ENCODE measurements around the gene MT1G.
"Not testable (repeated sequence)": the region's sequence is repeated elsewhere in the genome, so short reads cannot be mapped to it uniquely, and the experiment has no call there.

The MT1G gene

GRCh38 chr16:56684256-56684925 is 16.5 kb upstream of the MT1G start:
- no peak for DNase-seq

GRCh38 chr16:56683424-56684172 is 15.7 kb upstream of the MT1G start:
- no peak for DNase-seq

GRCh38 chr16:56682703-56683397 is 15.0 kb upstream of the MT1G start:
- no peak for DNase-seq

GRCh38 chr16:56681939-56682702 is 14.3 kb upstream of the MT1G start, which contains the start of gene MT1X:
MT1X (plus strand) TSS chr16:56682470; CDS start chr16:56682541, 71 bp downstream.
- peak; percentile 35 to 91 for DNase-seq

GRCh38 chr16:56679818-56680217 is 12.0 kb upstream of the MT1G start:
- DNase-seq: no peak

GRCh38 chr16:56679078-56679730 is 11.3 kb upstream of the MT1G start:
- DNase-seq: no peak

GRCh38 chr16:56677474-56677873 is 9.6 kb upstream of the MT1G start:
- DNase-seq: no peak

GRCh38 chr16:56675685-56676210 is 7.9 kb upstream of the MT1G start:
- DNase-seq: no peak

- DNase-seq: peak in 1 of 2 experiments; percentile 32
These were observed 6.7 kb upstream of the MT1G start for GRCh38 chr16:56674570-56674969.

GRCh38 chr16:56673921-56674320 is 6.1 kb upstream of the MT1G start:
- peak in 1 of 2 experiments; percentile 14 for DNase-seq

- no peak for DNase-seq
These were observed 5.1 kb upstream of the MT1G start for GRCh38 chr16:56672761-56673536.

GRCh38 chr16:56672171-56672570 is 4.3 kb upstream of the MT1G start:
- DNase-seq: not testable (repeated sequence)

- DNase-seq: peak; percentile 3 to 15
These were observed 3.8 kb upstream of the MT1G start for GRCh38 chr16:56671691-56672090.

GRCh38 chr16:56670620-56670934 is 2.7 kb upstream of the MT1G start:
- no peak for DNase-seq

- no peak for DNase-seq
These were observed 2.2 kb upstream of the MT1G start for GRCh38 chr16:56669840-56670619.

GRCh38 chr16:56669005-56669839 is 1.4 kb upstream of the MT1G start, which contains the start of gene MT1H:
MT1H (plus strand) TSS chr16:56669814; CDS start chr16:56669885, 71 bp downstream.
- DNase-seq: no peak

- not testable (repeated sequence) for DNase-seq
These were observed 2.3 kb downstream of the MT1G start for GRCh38 chr16:56665286-56666261.

GRCh38 chr16:56664506-56664905 is 3.4 kb downstream of the MT1G start:
- DNase-seq: no peak

Measured in NCI-H446 (cell line).